HepG2 (cell line): ENCODE results near the gene TEKT5. TPM values are rescaled to one million over a fixed set of nuclear protein-coding genes. Genes with fewer than 3 reads are reported as not detected.

ENCODE experiments used
- CBFB ChIP-seq: sonication (generic); formaldehyde crosslinking; IDR thresholded peaks from 2 replicates; pipeline ENCODE4 v1.4.0; 2020; ENCODE audit warnings: missing genetic modification reagents
- CEBPG ChIP-seq: IDR thresholded peaks from 2 replicates; pipeline ENCODE4 v1.6.1; 2016
- CENPBD1 ChIP-seq: sonication (generic); formaldehyde crosslinking; IDR thresholded peaks from 2 replicates; pipeline ENCODE4 v1.8.0; 2022; ENCODE audit warnings: missing genetic modification reagents, low read depth, mild to moderate bottlenecking, borderline replicate concordance
- NFIC ChIP-seq: IDR thresholded peaks from 2 replicates; pipeline ENCODE4 v1.6.1; 2012; ENCODE audit warnings: mild to moderate bottlenecking, low read length, inconsistent platforms
- TCF12 ChIP-seq, 2 experiments: fragments of 450-650 bp in 1 of 2; sonication (generic) in 1 of 2; formaldehyde crosslinking in 1 of 2; IDR thresholded peaks; 2 replicates each; pipeline versions ENCODE4 v1.6.1 to v1.8.0; 2017 to 2022; ENCODE audit warnings: antibody characterized with exemption in 1 of 2, mild to moderate bottlenecking in 1 of 2, missing genetic modification reagents in 1 of 2, moderate library complexity in 1 of 2
- ZBED4 ChIP-seq: sonication (generic); formaldehyde crosslinking; IDR thresholded peaks from 2 replicates; pipeline ENCODE4 v1.4.0; 2020; ENCODE audit warnings: missing genetic modification reagents, borderline replicate concordance
- ZNF547 ChIP-seq: sonication (generic); formaldehyde crosslinking; IDR thresholded peaks from 2 replicates; pipeline ENCODE4 v1.5.1; 2020; ENCODE audit warnings: mild to moderate bottlenecking, missing genetic modification reagents
- ZNF740 ChIP-seq: sonication (generic); formaldehyde crosslinking; IDR thresholded peaks from 2 replicates; pipeline ENCODE4 v1.4.0; 2020; ENCODE audit warnings: missing genetic modification reagents
- polyA plus RNA-seq, 8 experiments: library from polyadenylated mRNA; depleted of rRNA in 3 of 8; stranded (reverse) in 7 of 8; unstranded in 1 of 8; fragments of >200 nt; fragmentation: Illumina TruSeq in 4 of 8; extraction: Trizol in 4 of 8; gene quantifications; 2 replicates each; pipeline versions ENCODE4 v1.2.1 to v1.2.3, GENCODE V29; 2011 to 2016; ENCODE audit warnings: low read depth in 4 of 8, missing spikeins in 1 of 8, mixed read lengths in 1 of 8; ENCODE audit not compliant: insufficient read depth in 1 of 8
- total RNA-seq, 5 experiments: library from RNA; depleted of rRNA; stranded (reverse); fragments of >200 nt; fragmentation: Illumina TruSeq; extraction: Trizol; gene quantifications; 2 replicates each; pipeline ENCODE4 v1.2.3, GENCODE V29; 2016; ENCODE audit warnings: low read depth in 1 of 5

Gene TEKT5
- total and polyA plus RNA-seq, 2 of the 13 experiments (the other 11 are each of a cell fraction or from before 2014, with no cell fraction given), result 0.16 TPM; not detected in 1

GRCh38 chr16:10581507-10581906 lies 113.2 kb downstream of the TEKT5 start (continued):
- TF ChIP-seq ZNF740 (CRISPR knock-in tag) (no peak), NFIC (no peak), TCF12 (IDR thresholded peaks at IDR 0.05) (no peak), TCF12 (CRISPR knock-in tag; IDR thresholded peaks at IDR 0.05) (no peak), CBFB (CRISPR knock-in tag) (no peak), CENPBD1 (CRISPR knock-in tag) (no peak), ZNF547 (CRISPR knock-in tag) (no peak), CEBPG (CRISPR knock-in tag) (peak; percentile 75; the same call in 1 of the 2 replicates), ZBED4 (CRISPR knock-in tag) (no peak)
